ENCODE measurements around the gene BAZ1A. TPM values are rescaled to one million over a fixed set of nuclear protein-coding genes. Genes with fewer than 3 reads are reported as not detected.

Gene BAZ1A
- total and polyA plus RNA-seq, 2 of the 8 experiments (the other 6 are each of a cell fraction or from before 2014, with no cell fraction given), result 8.0 to 23.1 TPM

DNA sequence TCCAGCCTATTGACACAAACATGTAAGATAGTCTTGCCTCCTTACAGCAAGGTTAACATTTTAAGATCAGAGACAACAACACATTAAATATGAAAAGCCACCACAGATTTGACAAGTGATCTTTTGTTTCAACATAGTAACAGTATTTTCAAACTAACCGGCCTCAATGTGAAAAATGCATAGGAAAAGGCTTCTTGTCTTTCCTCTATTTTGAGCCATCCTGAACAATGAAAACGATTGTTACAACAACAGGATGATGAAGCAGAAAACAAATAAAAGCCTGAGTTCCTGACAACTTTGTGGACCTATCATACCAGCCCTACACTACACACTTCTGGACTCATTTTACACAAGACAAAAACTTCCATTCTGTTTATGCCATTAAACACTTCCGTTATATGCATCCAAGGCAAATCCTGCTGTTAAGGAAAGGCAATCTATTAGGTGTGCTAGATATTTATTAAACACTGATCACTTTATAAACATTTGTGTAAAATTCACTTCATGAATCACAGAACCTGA lies 37.3 kb downstream of the BAZ1A start:
- no peak overlapping the region for H2BK120ac ChIP-seq (replicated peaks; ENCODE audit: low read depth, low read length)
- H3K4me1 ChIP-seq (replicated peaks in 1 of 4; ENCODE audit: control insufficient read depth in 3 of 4, insufficient read depth in 4 of 4, low read length in 3 of 4), result 0 out of 7 replicates have a peak, but pooled peaks cover 0 to 2% (median 0%) of the 10 kb centered on the region in 4 experiments
- no peaks in the 10 kb centered on the region for H3K27me3 ChIP-seq (replicated peaks in 1 of 4; ENCODE audit: control insufficient read depth in 3 of 4, extremely low read depth in 1 of 4, insufficient read depth in 3 of 4, low read length in 3 of 4)
- FAIRE-seq (peak; percentile 42), DNase-seq (ENCODE audit: low read depth in 1 of 2, low spot score in 2 of 2) (no peak)
- no peak overlapping the region for H4K91ac ChIP-seq (replicated peaks; ENCODE audit: insufficient read length, low read length)
- no peaks in the 10 kb centered on the region for H3K9me3 ChIP-seq (ENCODE audit: insufficient read depth in 2 of 2, low read depth in 1 of 2, low read length in 1 of 2)
- no peak overlapping the region for H4K8ac ChIP-seq (ENCODE audit: extremely low read depth, insufficient read depth, low read length)
- H3K27ac ChIP-seq (ENCODE audit: low read depth, low read length), result no peak overlapping the region
- no peak overlapping the region for H3K9ac ChIP-seq (replicated peaks in 1 of 4; ENCODE audit: extremely low read depth in 1 of 4, low read depth in 3 of 4, low read length in 3 of 4)
- POLR2A ChIA-PET (ENCODE audit: partially characterized antibody), result no interaction called here
- peaks cover 0 to 2% of the 10 kb centered on the region in 2 experiments for H4K20me1 ChIP-seq (replicated peaks in 1 of 2; ENCODE audit: control insufficient read depth in 1 of 2, insufficient read depth in 2 of 2, low read length in 2 of 2)
- no peak overlapping the region for H2BK12ac ChIP-seq (ENCODE audit: low read depth, low read length)
- no peak overlapping the region for H3K4me3 ChIP-seq (ENCODE audit: extremely low read depth in 1 of 4, insufficient read depth in 2 of 4, low read depth in 3 of 4, low read length in 4 of 4)
- WGBS, 2 experiments (ENCODE audit: extremely low coverage in 1 of 2, insufficient coverage in 1 of 2, insufficient read length in 1 of 2, insufficient replicate concordance in 2 of 2, low coverage in 1 of 2, low lambda C conversion rate in 2 of 2, missing lambda C conversion rate in 1 of 2), result 81% methylated on average over 3 of the region's 3 CpGs; no CpG with 5 or more reads in 1 of the 2 experiments
- H2BK5ac ChIP-seq (ENCODE audit: low read depth, low read length), result no peak overlapping the region
- H3K23ac ChIP-seq (ENCODE audit: insufficient read length), result no peak overlapping the region
- no peak overlapping the region for H2AFZ ChIP-seq (ENCODE audit: low read length)
- no peak overlapping the region for H4K5ac ChIP-seq (ENCODE audit: insufficient read length, low read depth, low read length)
- CTCF ChIA-PET (ENCODE audit: partially characterized antibody), result no interaction called here
- H3K36me3 ChIP-seq (ENCODE audit: control insufficient read depth in 2 of 4, insufficient read depth in 4 of 4, low read length in 3 of 4), result no peaks in the 10 kb centered on the region
- no peak overlapping the region for H2BK20ac ChIP-seq (ENCODE audit: low read length)
- no peak for TF ChIP-seq JUND (IDR thresholded peaks at IDR 0.05; ENCODE audit: low read length)
- TF ChIP-seq, protein P1, sequence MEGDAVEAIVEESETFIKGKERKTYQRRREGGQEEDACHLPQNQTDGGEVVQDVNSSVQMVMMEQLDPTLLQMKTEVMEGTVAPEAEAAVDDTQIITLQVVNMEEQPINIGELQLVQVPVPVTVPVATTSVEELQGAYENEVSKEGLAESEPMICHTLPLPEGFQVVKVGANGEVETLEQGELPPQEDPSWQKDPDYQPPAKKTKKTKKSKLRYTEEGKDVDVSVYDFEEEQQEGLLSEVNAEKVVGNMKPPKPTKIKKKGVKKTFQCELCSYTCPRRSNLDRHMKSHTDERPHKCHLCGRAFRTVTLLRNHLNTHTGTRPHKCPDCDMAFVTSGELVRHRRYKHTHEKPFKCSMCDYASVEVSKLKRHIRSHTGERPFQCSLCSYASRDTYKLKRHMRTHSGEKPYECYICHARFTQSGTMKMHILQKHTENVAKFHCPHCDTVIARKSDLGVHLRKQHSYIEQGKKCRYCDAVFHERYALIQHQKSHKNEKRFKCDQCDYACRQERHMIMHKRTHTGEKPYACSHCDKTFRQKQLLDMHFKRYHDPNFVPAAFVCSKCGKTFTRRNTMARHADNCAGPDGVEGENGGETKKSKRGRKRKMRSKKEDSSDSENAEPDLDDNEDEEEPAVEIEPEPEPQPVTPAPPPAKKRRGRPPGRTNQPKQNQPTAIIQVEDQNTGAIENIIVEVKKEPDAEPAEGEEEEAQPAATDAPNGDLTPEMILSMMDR (IDR thresholded peaks at IDR 0.05; ENCODE audit: control extremely low read depth in 1 of 3, insufficient read depth in 1 of 3, low read depth in 1 of 3, low read length in 3 of 3), result no peak
- no peak for TF ChIP-seq KDM1A (IDR thresholded peaks at IDR 0.05; ENCODE audit: borderline replicate concordance, low read length)
- no peak for TF ChIP-seq TBP (IDR thresholded peaks at IDR 0.05; ENCODE audit: low read depth, low read length)
- TF ChIP-seq CHD1 (IDR thresholded peaks at IDR 0.05; ENCODE audit: low read depth, low read length), result no peak
- no peaks in the 10 kb centered on the region for H3K79me2 ChIP-seq (ENCODE audit: control insufficient read depth in 1 of 2, insufficient read depth in 2 of 2, low read length in 2 of 2)
- no peaks in the 10 kb centered on the region for H3K23me2 ChIP-seq (ENCODE audit: low read depth, low read length)
- no peak overlapping the region for H3K4ac ChIP-seq (replicated peaks; ENCODE audit: insufficient read length, low read depth, low read length)
- H3K4me2 ChIP-seq (ENCODE audit: insufficient read depth in 1 of 2, low read depth in 2 of 2, low read length in 2 of 2), result no peak overlapping the region
- H2AK5ac ChIP-seq (ENCODE audit: low read depth, low read length), result no peak overlapping the region
- no peaks in the 10 kb centered on the region; the same call in 1 of the 2 replicates for H3K79me1 ChIP-seq (ENCODE audit: low read depth, low read length)
- H3K14ac ChIP-seq (ENCODE audit: insufficient read length), result no peak overlapping the region
- H3K18ac ChIP-seq (ENCODE audit: extremely low read depth, low read length), result no peak overlapping the region
- no peak overlapping the region for H2BK15ac ChIP-seq (ENCODE audit: low read length)
- H3K56ac ChIP-seq (replicated peaks; ENCODE audit: insufficient read length, low read depth, low read length), result no peak overlapping the region
